Measurements from ENCODE around the gene CTNND2.
A peak's percentile ranks its signal among the peaks of the same experiment; 100 is the strongest.

The CTNND2 gene

DNA sequence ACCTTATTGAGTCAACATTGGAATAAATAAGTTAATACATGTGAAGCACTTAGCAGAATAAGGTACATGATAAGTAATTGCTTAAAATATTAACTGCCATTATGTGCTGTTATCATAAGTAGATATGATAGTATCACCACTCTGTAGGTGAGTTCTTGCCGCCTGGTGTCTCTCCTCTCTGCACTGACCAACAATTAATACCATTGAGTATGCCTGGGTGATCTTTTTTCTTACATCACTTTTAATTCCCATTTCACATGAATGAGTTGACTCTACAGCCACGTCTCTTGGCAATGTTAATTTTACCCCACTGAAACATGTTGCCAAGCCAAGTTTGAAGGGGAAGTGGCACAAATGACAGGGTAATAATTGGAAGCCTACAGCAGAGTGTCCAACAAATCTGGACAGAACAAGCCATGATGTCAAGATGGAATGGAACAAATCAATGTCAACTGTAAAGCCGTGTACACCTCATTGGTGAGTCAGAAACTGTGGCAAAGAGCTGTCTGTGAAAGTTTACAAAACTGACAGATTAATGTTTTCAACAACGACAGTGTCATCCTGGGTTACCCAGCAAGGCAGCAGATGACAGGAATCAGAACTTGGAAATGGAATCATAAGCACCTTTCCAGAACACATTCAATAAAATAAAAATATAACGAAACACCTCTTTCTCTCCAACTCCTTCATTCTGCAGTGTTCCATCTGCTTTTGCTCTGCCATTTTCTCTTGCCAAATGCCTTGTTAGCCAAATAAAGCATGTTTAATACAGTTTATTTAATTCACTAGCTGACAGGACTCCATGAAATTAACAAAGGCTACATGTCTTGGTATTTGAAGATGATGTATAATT, 330.9 kb downstream of the CTNND2 start:
- no peak for DNase-seq

- no peak for DNase-seq
Observed at GRCh38 chr5:11564706-11565105, 339.5 kb downstream of the CTNND2 start.

- no peak for DNase-seq
Observed at GRCh38 chr5:11563822-11564221, 340.4 kb downstream of the CTNND2 start.

GRCh38 chr5:11560915-11561697, 343.1 kb downstream of the CTNND2 start:
- DNase-seq: no peak

DNA sequence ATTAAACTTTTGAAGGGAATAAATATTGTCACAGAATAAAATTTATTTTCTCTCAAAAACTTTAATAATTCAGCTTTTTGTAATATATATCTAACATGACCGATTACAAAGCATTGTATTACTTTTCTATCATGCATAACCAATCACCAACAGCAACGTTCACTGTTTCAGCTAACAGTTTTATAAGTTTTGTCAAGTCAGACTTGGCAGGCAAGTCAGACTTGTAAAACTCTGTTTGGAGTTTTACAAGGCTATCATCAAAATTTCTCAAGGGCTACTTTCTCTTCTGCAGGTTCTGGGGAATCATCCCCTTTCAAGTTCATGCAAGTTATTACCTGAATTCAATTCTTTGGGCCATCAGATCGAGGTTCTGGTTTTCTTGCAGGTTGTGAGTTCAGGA, 347.2 kb downstream of the CTNND2 start:
- DNase-seq: no peak

- no peak for DNase-seq
Observed at GRCh38 chr5:11555171-11555570, 349.1 kb downstream of the CTNND2 start.

DNA sequence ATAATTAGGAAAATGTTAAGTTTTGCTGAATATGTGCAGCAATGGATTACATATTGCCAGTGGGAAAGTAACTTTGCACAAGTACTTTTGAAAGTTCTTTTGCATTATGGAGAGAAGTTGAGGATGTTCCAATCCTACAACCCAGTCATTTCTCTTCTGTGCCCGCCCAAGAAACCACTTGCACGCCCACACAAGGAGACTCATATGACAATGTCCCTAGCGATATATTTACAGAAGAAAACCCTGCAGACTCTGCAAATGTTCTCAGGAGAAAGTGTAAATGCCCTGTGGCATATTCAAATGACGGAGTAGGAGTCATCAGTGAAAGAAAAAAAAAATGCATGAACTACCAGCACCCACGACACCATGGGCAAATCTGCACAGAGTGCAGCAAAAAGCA, 356.5 kb downstream of the CTNND2 start:
- no peak for DNase-seq

- no peak for DNase-seq
Observed at GRCh38 chr5:11547140-11547539, 357.1 kb downstream of the CTNND2 start.

GRCh38 chr5:11540112-11540511, 364.1 kb downstream of the CTNND2 start:
- no peak for DNase-seq

DNA sequence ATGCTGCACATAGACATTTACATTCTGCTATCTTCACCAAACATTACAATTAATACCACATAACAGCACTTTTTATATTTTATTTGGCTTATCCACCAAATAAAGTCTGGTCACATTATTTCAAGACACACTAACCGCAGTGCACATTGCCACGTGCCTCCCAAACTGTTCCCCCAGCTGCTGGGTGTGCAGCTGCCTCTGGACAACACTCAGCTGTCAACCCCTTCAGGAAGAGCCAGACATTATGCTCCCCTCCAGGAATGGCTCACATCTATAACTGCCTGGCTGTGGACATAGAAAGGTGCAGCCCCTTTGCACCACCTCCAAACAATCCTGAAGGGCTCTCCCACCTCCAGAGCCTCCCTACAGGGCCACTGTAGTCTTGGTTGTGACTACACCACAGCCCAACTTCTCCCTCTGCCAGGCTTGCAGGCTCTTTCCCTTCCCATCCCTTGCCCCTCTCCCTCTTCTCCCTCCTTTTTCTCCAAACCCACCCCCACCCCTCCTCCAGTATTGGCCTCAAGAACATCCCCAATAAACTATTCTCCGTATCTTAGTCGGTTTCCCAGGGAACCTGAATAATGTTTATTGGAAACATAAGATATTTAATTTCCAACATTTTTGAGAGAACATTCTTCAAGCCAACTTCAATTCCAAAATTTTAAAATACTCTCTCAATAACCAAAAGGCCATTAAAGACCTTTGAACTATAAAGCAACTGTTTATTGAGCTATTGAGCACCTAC, 372.3 kb downstream of the CTNND2 start:
- DNase-seq: no peak

DNA sequence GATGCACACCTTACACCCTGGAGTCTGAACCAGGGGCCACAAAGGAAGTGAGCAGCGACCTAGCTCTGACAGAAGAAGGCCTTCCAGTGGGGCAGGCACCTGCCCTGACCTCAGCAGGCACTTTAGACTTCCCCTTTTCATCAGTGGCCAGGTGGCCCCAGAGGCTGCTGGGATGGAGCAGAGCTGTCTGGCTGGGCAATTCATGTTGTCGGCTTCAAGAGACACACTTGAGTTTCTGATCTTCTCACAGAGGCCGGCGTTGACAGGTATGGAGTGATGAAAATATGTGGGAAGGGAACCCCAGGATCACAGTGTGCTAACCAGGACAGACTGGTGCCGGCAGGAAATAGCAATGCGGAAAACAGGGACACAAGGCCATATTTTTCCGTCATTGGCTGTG, 375.5 kb downstream of the CTNND2 start:
- DNase-seq: no peak

GRCh38 chr5:11527652-11528349, 376.4 kb downstream of the CTNND2 start:
- peak; percentile 53 for DNase-seq

GRCh38 chr5:11525020-11525419, 379.2 kb downstream of the CTNND2 start:
- DNase-seq: no peak

DNA sequence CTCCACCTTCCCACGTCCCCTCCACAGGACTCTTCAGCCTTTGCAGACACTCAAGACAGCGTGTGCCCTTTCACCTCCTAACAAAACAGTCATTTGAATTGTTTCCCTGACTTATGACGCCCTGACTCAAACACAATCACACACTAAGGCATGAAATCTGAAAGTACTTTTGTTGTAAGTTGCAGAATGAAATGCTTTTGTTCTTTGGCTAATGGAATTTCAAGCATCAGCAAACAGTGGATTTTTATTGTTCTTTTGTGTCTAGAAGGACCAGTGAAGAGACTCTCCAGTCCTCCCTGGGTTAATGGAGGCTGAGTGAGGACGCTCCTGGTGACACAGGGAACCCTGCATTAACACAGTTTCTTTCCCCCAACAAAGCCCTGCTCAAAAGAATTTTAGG, 380.1 kb downstream of the CTNND2 start:
- DNase-seq: no peak

DNA sequence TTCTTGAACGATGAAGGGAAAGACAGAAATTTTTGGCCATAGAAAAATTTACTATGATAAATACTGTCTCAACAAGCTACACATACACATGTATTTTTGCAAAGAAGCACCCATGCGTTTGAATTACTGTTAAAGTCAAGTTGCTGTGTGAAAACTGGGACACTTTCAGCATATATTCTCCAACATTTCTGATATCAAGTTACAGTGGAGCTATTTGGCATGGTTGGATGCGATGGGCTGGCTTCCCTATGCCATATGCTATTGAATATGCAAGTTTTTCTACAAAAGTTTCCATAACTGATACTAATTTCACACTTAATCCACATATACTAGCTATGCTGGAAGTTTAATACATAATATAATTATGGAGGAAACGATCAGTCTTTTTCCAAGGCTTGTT, 381.4 kb downstream of the CTNND2 start:
- DNase-seq: no peak

GRCh38 chr5:11520241-11520930, 383.9 kb downstream of the CTNND2 start:
- no peak for DNase-seq

GRCh38 chr5:11519236-11519635, 385.0 kb downstream of the CTNND2 start:
- no peak for DNase-seq

DNA sequence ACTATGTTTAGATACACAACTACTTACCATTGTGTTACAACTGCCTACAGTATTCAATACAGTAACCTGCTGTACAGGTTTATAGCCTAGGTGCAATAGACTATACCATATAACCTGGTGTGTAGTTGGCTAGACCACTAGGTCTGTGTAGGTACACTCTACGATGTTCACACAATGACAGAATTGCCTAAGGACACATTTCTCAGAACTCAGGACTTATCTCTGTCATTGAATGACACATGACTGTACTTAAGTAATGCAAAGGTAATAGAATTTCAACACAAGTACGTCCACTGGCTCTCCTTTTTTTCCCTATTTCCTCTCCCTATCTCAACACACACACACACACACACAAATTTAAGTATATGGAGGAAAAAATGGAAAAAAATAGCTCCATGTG, 385.6 kb downstream of the CTNND2 start:
- DNase-seq: no peak

- no peak for DNase-seq
Observed at GRCh38 chr5:11514705-11515432, 389.4 kb downstream of the CTNND2 start.

- no peak for DNase-seq
Observed at GRCh38 chr5:11511878-11512277, 392.4 kb downstream of the CTNND2 start.

GRCh38 chr5:11510889-11511288, 393.4 kb downstream of the CTNND2 start:
- no peak for DNase-seq

- DNase-seq: no peak
Observed at GRCh38 chr5:11509793-11510192, 394.5 kb downstream of the CTNND2 start.

Data from COR-L47 (cell line).